Karpas-422 (cell line): ENCODE results near the gene SMYD1. TPM values are rescaled to one million over a fixed set of nuclear protein-coding genes. Genes with fewer than 3 reads are reported as not detected.

Experiments
- DNase-seq: peaks from one replicate; pipeline ENCODE4 v3.0.0-alpha.2; 2015
- H2AFZ ChIP-seq: fragments of 200-600 bp; sonication (generic); 2 replicates; pipeline ENCODE4 v1.6.1; 2014; ENCODE audit warnings: antibody characterized with exemption, low read length, mixed read lengths
- H3K27ac ChIP-seq: fragments of 200-600 bp; sonication (generic); 2 replicates; pipeline ENCODE4 v1.5.1; 2014; ENCODE audit warnings: mild to moderate bottlenecking, low read length, moderate library complexity
- H3K27me3 ChIP-seq: fragments of 200-600 bp; sonication (generic); 2 replicates; pipeline ENCODE4 v1.6.1; 2014; ENCODE audit warnings: low read length, mixed read lengths
- H3K36me3 ChIP-seq: fragments of 200-600 bp; sonication (generic); 2 replicates; pipeline ENCODE4 v1.6.1; 2014; ENCODE audit warnings: low read length, mixed read lengths; ENCODE audit not compliant: insufficient read depth
- H3K4me1 ChIP-seq: fragments of 200-600 bp; sonication (generic); 2 replicates; pipeline ENCODE4 v1.6.1; 2014; ENCODE audit warnings: mild to moderate bottlenecking, low read length, mixed read lengths
- H3K4me2 ChIP-seq: fragments of 200-600 bp; sonication (generic); 2 replicates; pipeline ENCODE4 v1.6.1; 2014; ENCODE audit warnings: low read length, low read depth, mild to moderate bottlenecking; ENCODE audit not compliant: poor library complexity, severe bottlenecking
- H3K4me3 ChIP-seq: fragments of 200-600 bp; sonication (generic); 2 replicates; pipeline ENCODE4 v1.5.1; 2014; ENCODE audit warnings: mild to moderate bottlenecking, antibody characterized with exemption, low read length, mixed read lengths
- H3K79me2 ChIP-seq: fragments of 200-600 bp; sonication (generic); 2 replicates; pipeline ENCODE4 v1.6.1; 2014; ENCODE audit warnings: mild to moderate bottlenecking, low read length, mixed read lengths
- H3K9ac ChIP-seq: fragments of 200-600 bp; sonication (generic); 2 replicates; pipeline ENCODE4 v1.6.0; 2014; ENCODE audit warnings: low read length
- H3K9me2 ChIP-seq: fragments of 200-600 bp; sonication (generic), shearing (Covaris generic); replicated peaks from 2 replicates; pipeline ENCODE4 v1.6.0; 2014; ENCODE audit warnings: mild to moderate bottlenecking, low read length, moderate library complexity; ENCODE audit not compliant: insufficient read depth
- H3K9me3 ChIP-seq: fragments of 300-700, 200-600 bp; sonication (generic); 2 replicates; pipeline ENCODE4 v1.6.1; 2014; ENCODE audit warnings: low read length, mixed read lengths
- H4K20me1 ChIP-seq: fragments of 200-600 bp; sonication (generic); 2 replicates; pipeline ENCODE4 v1.6.1; 2014; ENCODE audit warnings: mild to moderate bottlenecking, antibody characterized with exemption, low read length, low read depth; ENCODE audit not compliant: insufficient read depth
- small RNA-seq: library from RNA; depleted of rRNA; stranded (forward); fragments of <200 nt; gene quantifications from one replicate; pipeline ENCODE3, GENCODE V24; 2014
- total RNA-seq: library from RNA; depleted of rRNA; stranded (reverse); fragments of >200 nt; shearing (Covaris generic); gene quantifications from 2 replicates; pipeline ENCODE4 v1.2.3, GENCODE V29; 2014; ENCODE audit warnings: low replicate concordance; rRNA removed

SMYD1 gene
- total RNA-seq, 1 experiment from 2014 or later = not detected

DNA sequence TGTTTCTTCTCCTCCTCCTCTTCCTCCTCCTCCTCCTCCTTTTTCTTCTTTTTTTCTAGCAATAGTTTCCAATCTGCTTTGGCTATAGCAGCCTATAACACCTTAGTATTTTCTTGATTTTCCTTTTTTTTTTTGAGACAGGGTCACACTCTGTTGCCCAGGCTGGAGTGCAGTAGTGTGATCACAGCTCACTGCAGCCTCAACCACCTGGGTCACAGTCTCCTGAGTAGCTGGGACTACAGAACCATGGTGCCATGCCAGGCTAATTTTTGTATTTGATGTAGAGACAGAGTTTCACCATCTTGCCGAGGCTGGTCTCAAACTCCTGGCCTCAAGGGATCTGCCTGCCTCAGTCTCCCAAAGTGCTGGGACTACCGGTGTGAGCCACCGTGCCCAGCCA lies 91.9 kb downstream of the SMYD1 start:
- Histone ChIP-seq H3K4me3 (no peak overlapping the region), H3K27me3 (no peaks in the 10 kb centered on the region), H3K36me3 (no peaks in the 10 kb centered on the region), H3K79me2 (no peaks in the 10 kb centered on the region), H3K4me1 (no peaks in the 10 kb centered on the region), H3K27ac (no peak overlapping the region), H2AFZ (no peak overlapping the region), H4K20me1 (no peaks in the 10 kb centered on the region), H3K4me2 (no peak overlapping the region), H3K9ac (no peak overlapping the region), H3K9me2 (no peaks in the 10 kb centered on the region), H3K9me3 (no peaks in the 10 kb centered on the region)
- no peak for DNase-seq

DNA sequence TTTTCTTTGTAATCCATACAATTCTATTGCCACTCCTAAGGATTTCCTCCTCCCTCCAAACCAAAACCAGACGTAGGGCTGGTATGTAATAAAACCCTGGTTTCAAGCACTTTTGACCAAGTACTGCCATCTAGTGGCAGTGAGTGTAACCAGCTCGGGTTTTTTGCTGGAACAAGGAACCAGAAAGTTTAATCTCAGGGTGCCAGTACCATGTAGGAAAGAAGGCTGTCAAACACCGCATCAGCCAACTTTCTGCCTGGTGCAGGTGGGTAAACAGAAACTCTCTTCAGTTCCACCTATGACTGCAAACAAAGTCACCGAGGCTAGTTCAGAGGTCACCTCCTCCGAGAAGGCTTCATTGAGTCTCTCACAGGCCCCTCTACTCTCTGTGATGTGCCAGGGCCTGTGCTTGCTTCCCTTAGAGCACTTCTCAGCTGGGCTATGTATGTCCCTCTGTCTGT lies 92.4 kb downstream of the SMYD1 start:
- Histone ChIP-seq H3K9me3 (no peaks in the 10 kb centered on the region), H3K4me3 (no peak overlapping the region), H3K79me2 (no peaks in the 10 kb centered on the region), H3K4me2 (no peak overlapping the region), H3K27ac (no peak overlapping the region), H3K4me1 (no peaks in the 10 kb centered on the region), H3K27me3 (no peaks in the 10 kb centered on the region), H3K9me2 (no peaks in the 10 kb centered on the region), H3K9ac (no peak overlapping the region), H2AFZ (no peak overlapping the region), H4K20me1 (no peaks in the 10 kb centered on the region), H3K36me3 (no peaks in the 10 kb centered on the region)
- DNase-seq = peak; percentile 90

DNA sequence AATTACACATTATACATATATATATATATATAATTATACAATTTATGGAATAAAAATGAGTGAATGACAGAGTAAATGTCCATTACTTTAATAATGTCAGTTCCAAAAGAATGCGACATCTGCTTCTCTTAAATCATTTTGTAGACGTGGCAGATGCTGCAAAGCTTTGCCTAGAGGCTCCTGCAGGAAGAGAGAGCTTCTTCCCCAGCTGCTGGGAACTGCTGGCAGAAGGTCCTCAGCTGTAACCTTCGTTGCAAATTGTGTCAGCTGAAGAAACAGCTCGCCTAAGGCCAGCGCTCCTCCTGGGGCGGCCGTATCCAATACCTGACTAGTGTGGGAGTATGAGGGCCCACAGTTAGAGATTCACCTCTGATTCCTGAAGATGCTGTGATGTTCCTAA lies 92.9 kb downstream of the SMYD1 start:
- no peaks in the 10 kb centered on the region for H3K4me1 ChIP-seq
- H4K20me1 ChIP-seq = no peaks in the 10 kb centered on the region
- no peak overlapping the region for H3K9ac ChIP-seq
- H3K36me3 ChIP-seq = no peaks in the 10 kb centered on the region
- no peaks in the 10 kb centered on the region for H3K9me2 ChIP-seq
- no peak overlapping the region for H3K4me3 ChIP-seq
- no peak overlapping the region for H2AFZ ChIP-seq
- no peaks in the 10 kb centered on the region for H3K79me2 ChIP-seq
- no peak for DNase-seq
- no peaks in the 10 kb centered on the region for H3K27me3 ChIP-seq
- H3K27ac ChIP-seq = no peak overlapping the region
- no peaks in the 10 kb centered on the region for H3K9me3 ChIP-seq
- no peak overlapping the region for H3K4me2 ChIP-seq

DNA sequence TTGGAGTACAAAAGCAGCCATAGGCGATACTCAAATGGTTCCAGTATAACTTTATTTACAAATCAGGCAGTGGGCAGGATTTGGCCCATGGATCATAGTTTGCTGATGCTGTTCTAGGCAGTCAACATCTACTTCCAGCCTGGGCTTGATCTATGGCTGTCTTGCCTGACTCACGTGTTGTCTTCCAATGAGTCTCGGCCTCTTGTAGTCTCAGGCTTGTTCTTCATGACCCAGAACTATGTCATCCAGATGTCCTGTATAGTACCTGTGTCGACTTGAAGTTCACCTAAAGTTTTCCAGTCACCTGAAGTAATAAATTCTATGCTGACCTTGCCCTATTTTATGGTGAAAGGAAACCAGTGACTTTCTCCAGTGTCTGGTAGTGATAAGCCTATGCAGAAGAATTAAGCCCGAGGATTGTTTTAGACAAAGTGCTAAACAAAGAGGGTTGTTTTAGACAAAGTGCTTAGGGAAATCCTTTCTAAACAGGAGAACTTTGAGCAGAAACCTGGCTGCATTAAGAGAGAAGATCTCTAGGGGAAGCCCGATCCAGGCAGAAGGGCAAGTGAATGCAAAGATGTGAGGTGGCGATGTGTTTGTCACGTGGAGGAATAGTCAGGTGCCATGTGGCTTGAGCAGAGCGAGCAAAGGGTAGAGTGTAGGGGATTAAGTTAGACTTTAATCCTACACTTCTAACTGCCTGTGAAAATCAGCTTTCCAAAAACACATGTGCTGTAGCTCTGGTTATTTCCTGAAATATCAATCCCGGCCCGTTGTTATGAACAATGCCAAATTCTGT lies 94.0 kb downstream of the SMYD1 start:
- no peak overlapping the region for H3K4me2 ChIP-seq

More for the DNA sequence above, 94.0 kb downstream of the SMYD1 start:
- no peaks in the 10 kb centered on the region for H3K36me3 ChIP-seq
- no peak overlapping the region for H3K27ac ChIP-seq
- no peak for DNase-seq
- no peaks in the 10 kb centered on the region for H3K27me3 ChIP-seq
- H2AFZ ChIP-seq = no peak overlapping the region
- no peak overlapping the region for H3K9ac ChIP-seq
- no peaks in the 10 kb centered on the region for H3K79me2 ChIP-seq
- H4K20me1 ChIP-seq = no peaks in the 10 kb centered on the region
- H3K9me3 ChIP-seq = no peaks in the 10 kb centered on the region
- H3K4me3 ChIP-seq = no peak overlapping the region
- no peaks in the 10 kb centered on the region for H3K4me1 ChIP-seq
- no peaks in the 10 kb centered on the region for H3K9me2 ChIP-seq

Small RNA genes within 50 kb of the gene (small RNA-seq; reads per million reads assigned to genes)
- gene MIR4780 = not detected

Other genes starting within 250 kb of the SMYD1 start
- not detected in 2 replicates for gene RGPD2, start 242.0 kb upstream of the SMYD1 start, total RNA-seq
- gene RNU2-63P, start 51.3 kb upstream of the SMYD1 start, total RNA-seq = not detected in 2 replicates
- gene KRCC1, start 12.0 kb upstream of the SMYD1 start, total RNA-seq = 42.5 and 63.6 TPM in 2 replicates
- gene FABP1, start 60.2 kb downstream of the SMYD1 start, total RNA-seq = not detected in 2 replicates
- 0.69 and 1.8 TPM in 2 replicates for gene THNSL2, start 102.5 kb downstream of the SMYD1 start, total RNA-seq